HG02981 (cell line): ENCODE data around the gene EDEM2.
"Not testable (repeated sequence)": the region's sequence is repeated elsewhere in the genome, so short reads cannot be mapped to it uniquely, and the experiment has no call there.

Experiments
- ATAC-seq: cut with Tn5 transposase; IDR thresholded peaks from one replicate; pipeline ENCODE4 v1.9.1; 2021; ENCODE audit warnings: mild to moderate bottlenecking, moderate library complexity; ENCODE audit not compliant: unreplicated experiment

EDEM2 gene

GRCh38 chr20:35133735-35134134 lies 13.4 kb downstream of the EDEM2 start:
- ATAC-seq = no peak

- no peak for ATAC-seq
Observed at GRCh38 chr20:35133031-35133430, 14.1 kb downstream of the EDEM2 start.

- ATAC-seq = no peak
Observed at GRCh38 chr20:35131934-35132333, 15.2 kb downstream of the EDEM2 start.

GRCh38 chr20:35129647-35130069 lies 17.5 kb downstream of the EDEM2 start:
- ATAC-seq = no peak

- no peak for ATAC-seq
Observed at GRCh38 chr20:35125753-35126152, 21.4 kb downstream of the EDEM2 start.

- ATAC-seq = no peak
Observed at GRCh38 chr20:35122756-35123405, 24.3 kb downstream of the EDEM2 start.

- ATAC-seq = no peak
Observed at GRCh38 chr20:35121186-35121585, 25.9 kb downstream of the EDEM2 start.

GRCh38 chr20:35120012-35120701 lies 27.0 kb downstream of the EDEM2 start:
- ATAC-seq = no peak

GRCh38 chr20:35117629-35118028 lies 29.5 kb downstream of the EDEM2 start:
- ATAC-seq = no peak

GRCh38 chr20:35117196-35117595 lies 29.9 kb downstream of the EDEM2 start:
- no peak for ATAC-seq

- ATAC-seq = no peak
Observed at GRCh38 chr20:35116258-35116657, 30.9 kb downstream of the EDEM2 start.

- no peak for ATAC-seq
Observed at GRCh38 chr20:35115606-35116005, 31.5 kb downstream of the EDEM2 start.

GRCh38 chr20:35112276-35112675 lies 34.9 kb downstream of the EDEM2 start:
- not testable (repeated sequence) for ATAC-seq

- ATAC-seq = no peak
Observed at GRCh38 chr20:35111141-35111888, 35.8 kb downstream of the EDEM2 start.

GRCh38 chr20:35108921-35109320 lies 38.2 kb downstream of the EDEM2 start:
- no peak for ATAC-seq

- no peak for ATAC-seq
Observed at GRCh38 chr20:35106827-35107380, 40.2 kb downstream of the EDEM2 start.

- ATAC-seq = no peak
Observed at GRCh38 chr20:35104685-35105295, 42.3 kb downstream of the EDEM2 start.

- ATAC-seq = no peak
Observed at GRCh38 chr20:35101620-35102019, 45.5 kb downstream of the EDEM2 start.

GRCh38 chr20:35093267-35093884 lies 53.8 kb downstream of the EDEM2 start:
- no peak for ATAC-seq

- ATAC-seq = peak; percentile 88
Observed at GRCh38 chr20:35092524-35093266, 54.4 kb downstream of the EDEM2 start, which contains the start of gene TRPC4AP. Gene TRPC4AP, minus strand, starts transcription at chr20:35092807. Its CDS starts 26 bp downstream, at chr20:35092781.
